ENCODE measurements around the gene MYOF.

DNA sequence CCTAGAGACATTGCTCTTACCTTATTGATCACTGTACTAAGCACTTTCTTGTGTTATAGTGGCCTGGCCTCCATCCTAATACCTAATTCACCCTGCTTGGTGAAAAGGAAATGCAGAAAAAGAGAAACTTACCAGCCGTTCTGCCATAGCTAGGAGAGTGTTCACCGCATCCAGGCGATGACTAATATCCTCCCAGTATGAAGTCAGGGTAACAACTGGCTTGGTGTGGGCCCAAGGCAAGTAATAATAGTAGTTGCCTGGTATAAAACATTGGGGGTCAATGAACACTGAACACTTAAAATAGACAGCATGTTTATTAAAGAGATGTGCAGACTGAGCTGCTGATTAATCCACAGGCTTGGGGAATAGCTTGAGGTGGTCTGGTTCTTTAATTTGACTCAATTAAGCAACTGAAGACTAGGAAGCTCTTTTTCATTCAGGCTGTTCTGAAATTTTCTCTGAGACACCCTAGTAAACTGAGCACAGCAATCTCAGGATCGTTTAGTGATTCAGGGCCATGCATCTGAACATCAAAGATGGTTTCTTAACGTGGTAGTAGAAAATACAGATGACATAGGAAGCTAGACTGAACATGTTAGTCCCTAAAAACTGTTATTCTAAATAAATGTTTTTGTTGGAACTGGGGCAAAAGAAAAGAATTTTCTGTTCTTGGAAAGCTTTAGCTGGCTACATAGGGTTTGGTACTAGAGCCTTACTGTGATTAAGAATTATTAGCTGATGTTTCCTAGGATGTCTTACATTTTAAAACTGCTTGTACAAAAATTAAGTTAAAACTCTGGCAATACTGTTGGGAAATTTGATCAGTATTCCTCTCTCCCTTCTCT lies 102.2 kb downstream of the MYOF start:
- TF ChIP-seq CTCF (IDR thresholded peaks at IDR 0.05) (no peak), POLR2A (IDR thresholded peaks at IDR 0.05) (no peak), POLR2AphosphoS5 (IDR thresholded peaks at IDR 0.05) (no peak), EP300 (IDR thresholded peaks at IDR 0.05) (no peak)

All from suprapubic skin (tissue), 4 donors.